GM19193 (cell line): ENCODE data around the gene COPS9.

ENCODE experiments used
- POLR2A ChIP-seq: IDR thresholded peaks from 4 replicates; pipeline ENCODE4 v1.6.1; 2011; ENCODE audit not compliant: insufficient read depth, insufficient read length; ENCODE audit errors: extremely low read depth

The COPS9 gene

GRCh38 chr2:240137596-240138253 lies 1.6 kb upstream of the COPS9 start:
- TF ChIP-seq POLR2A, result no peak

GRCh38 chr2:240136671-240137292 lies 677 bp upstream of the COPS9 start:
- TF ChIP-seq POLR2A, result no peak

GRCh38 chr2:240135706-240136012 lies 446 bp downstream of the COPS9 start:
- no peak for TF ChIP-seq POLR2A

GRCh38 chr2:240134956-240135520 lies 1.1 kb downstream of the COPS9 start:
- no peak for TF ChIP-seq POLR2A

- TF ChIP-seq POLR2A, result no peak
Measured at GRCh38 chr2:240134466-240134865, 1.6 kb downstream of the COPS9 start.

GRCh38 chr2:240133401-240133800 lies 2.7 kb downstream of the COPS9 start:
- TF ChIP-seq POLR2A, result no peak

GRCh38 chr2:240132651-240132980 lies 3.5 kb downstream of the COPS9 start:
- no peak for TF ChIP-seq POLR2A

- TF ChIP-seq POLR2A, result no peak
Measured at GRCh38 chr2:240131941-240132650, 4.0 kb downstream of the COPS9 start.

- no peak for TF ChIP-seq POLR2A
Measured at GRCh38 chr2:240131296-240131695, 4.8 kb downstream of the COPS9 start.

GRCh38 chr2:240130393-240131195 lies 5.5 kb downstream of the COPS9 start:
- no peak for TF ChIP-seq POLR2A

- TF ChIP-seq POLR2A, result no peak
Measured at GRCh38 chr2:240129731-240130392, 6.2 kb downstream of the COPS9 start.

- TF ChIP-seq POLR2A, result no peak
Measured at GRCh38 chr2:240129311-240129710, 6.8 kb downstream of the COPS9 start.

- no peak for TF ChIP-seq POLR2A
Measured at GRCh38 chr2:240128608-240129145, 7.4 kb downstream of the COPS9 start.

- no peak for TF ChIP-seq POLR2A
Measured at GRCh38 chr2:240127911-240128607, 8.0 kb downstream of the COPS9 start.
